Measurements from ENCODE around the gene SYNC.
"Not testable (repeated sequence)": the region's sequence is repeated elsewhere in the genome, so short reads cannot be mapped to it uniquely, and the experiment has no call there.

The SYNC gene

GRCh38 chr1:32650752-32651460, 51.7 kb downstream of the SYNC start, which contains the start of gene RBBP4:
RBBP4 (plus strand) TSS chr1:32651208; CDS start chr1:32651307, 99 bp downstream.
- no peak for TF ChIP-seq CTCF (IDR thresholded peaks at IDR 0.05; ENCODE audit: borderline replicate concordance, insufficient read depth, low read depth, low read length)
- H3K4me3 ChIP-seq (ENCODE audit: low read depth, low read length): peak within 1 kb of the TSS; percentile 80

DNA sequence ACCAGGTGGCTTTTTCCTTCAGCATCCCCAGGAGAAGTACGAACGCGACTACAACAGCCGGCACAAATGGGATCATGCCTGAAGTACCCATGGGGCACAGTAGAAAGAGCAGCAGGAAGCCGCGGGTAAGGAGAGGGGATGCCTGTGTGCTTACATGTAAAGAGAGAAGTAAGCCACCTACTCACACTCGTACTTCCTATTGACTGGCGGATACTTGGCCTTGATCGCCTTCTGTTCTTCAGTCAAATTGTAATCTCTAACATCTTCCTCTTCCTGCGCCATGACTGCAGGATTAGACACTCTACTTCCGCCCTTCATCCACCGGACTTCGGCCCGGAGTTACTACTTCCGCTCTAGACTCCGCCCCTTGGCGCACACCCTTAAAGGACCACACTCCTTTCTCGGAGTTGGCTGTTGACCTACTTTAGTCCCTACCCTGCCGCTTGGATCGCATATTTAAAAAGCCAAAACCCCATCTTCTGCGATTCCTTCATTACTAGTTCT, 52.3 kb downstream of the SYNC start, which contains the start of gene ZBTB8OS:
Gene ZBTB8OS (minus strand): TSS at position 303 of the 504 bp plus-strand sequence. CDS start 21 bp downstream, at position 282.
- TF ChIP-seq CTCF (IDR thresholded peaks at IDR 0.05; ENCODE audit: borderline replicate concordance, insufficient read depth, low read depth, low read length): no peak
- peak within 1 kb of the TSS; percentile 80 for H3K4me3 ChIP-seq (ENCODE audit: low read depth, low read length)

- TF ChIP-seq CTCF (IDR thresholded peaks at IDR 0.05; ENCODE audit: borderline replicate concordance, insufficient read depth, low read depth, low read length): no peak
- no peak overlapping the region for H3K4me3 ChIP-seq (ENCODE audit: low read depth, low read length)
Measured at GRCh38 chr1:32647308-32648134, 55.0 kb downstream of the SYNC start.

DNA sequence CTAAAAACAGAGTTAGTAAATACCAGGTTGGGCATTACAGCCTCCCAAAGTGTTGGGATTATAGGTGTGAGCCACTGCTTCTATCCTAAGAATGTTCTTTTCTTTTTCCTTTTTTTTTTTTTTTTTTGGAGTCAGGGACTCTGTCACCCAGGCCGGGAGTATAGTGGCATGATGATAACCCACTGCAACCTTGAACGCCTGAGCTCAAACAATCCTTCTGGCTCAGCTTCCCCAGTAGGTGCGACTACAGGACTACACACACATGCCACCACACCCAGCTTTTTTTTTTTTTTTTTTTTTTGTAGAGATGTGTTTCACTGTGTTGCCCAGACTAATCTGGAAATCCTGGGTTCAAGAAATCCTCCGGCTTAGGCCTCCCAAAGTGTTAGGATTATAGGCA, 58.1 kb downstream of the SYNC start:
- no peak for TF ChIP-seq CTCF (IDR thresholded peaks at IDR 0.05; ENCODE audit: borderline replicate concordance, insufficient read depth, low read depth, low read length)

GRCh38 chr1:32642292-32642827, 60.2 kb downstream of the SYNC start:
- H3K4me3 ChIP-seq (ENCODE audit: low read depth, low read length): not testable (repeated sequence)

More for the DNA sequence above, 58.1 kb downstream of the SYNC start:
- no peak overlapping the region for H3K4me3 ChIP-seq (ENCODE audit: low read depth, low read length)

DNA sequence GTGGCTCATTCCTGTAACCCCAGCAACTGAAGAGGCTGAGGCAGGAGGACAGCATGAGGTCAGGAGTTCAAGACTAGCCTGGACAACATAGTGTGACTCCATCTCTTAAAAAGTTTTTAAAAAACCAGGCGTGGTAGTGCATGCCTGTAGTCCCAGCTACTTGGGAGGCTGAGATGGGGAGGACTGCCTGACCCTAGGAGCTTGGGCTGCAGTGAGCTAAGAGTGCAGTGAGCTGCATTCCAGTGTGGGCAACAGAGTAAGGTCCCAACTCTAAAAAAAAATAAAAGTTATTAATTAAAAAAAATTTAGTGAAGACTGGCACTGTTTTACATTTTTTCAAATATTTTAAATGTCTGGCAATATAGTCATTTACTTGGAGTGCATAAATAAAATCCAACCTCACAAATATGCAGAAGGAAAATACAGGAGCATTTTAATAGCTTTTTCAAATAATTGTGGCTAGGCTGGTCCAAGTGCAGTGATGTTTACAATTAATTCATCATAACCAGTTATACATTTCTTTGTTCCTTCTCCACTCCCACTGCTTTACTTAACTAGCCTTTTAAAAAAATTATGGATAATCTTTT, 63.0 kb downstream of the SYNC start:
- no peak for TF ChIP-seq CTCF (IDR thresholded peaks at IDR 0.05; ENCODE audit: borderline replicate concordance, insufficient read depth, low read depth, low read length)
- no peak overlapping the region for H3K4me3 ChIP-seq (ENCODE audit: low read depth, low read length)
